Activated CD4-positive, CD25-positive, alpha-beta regulatory T cell (primary cell): ENCODE results near the gene CHST9.
"Not testable (repeated sequence)": the region's sequence is repeated elsewhere in the genome, so short reads cannot be mapped to it uniquely, and the experiment has no call there.

Experiments used
- DNase-seq, 4 experiments: peaks; one replicate each; lab custom pipeline; 2025; lab: John Stamatoyannopoulos, UW

CHST9 gene

GRCh38 chr18:27007880-27008279 is 177.2 kb downstream of the CHST9 start:
- no peak for DNase-seq

- no peak for DNase-seq
Measured at GRCh38 chr18:27005589-27005988, 179.5 kb downstream of the CHST9 start.

GRCh38 chr18:27004056-27004829 is 180.9 kb downstream of the CHST9 start:
- DNase-seq: no peak

GRCh38 chr18:26999797-27000196 is 185.3 kb downstream of the CHST9 start:
- no peak for DNase-seq

- DNase-seq: no peak
Measured at GRCh38 chr18:26993568-26993967, 191.5 kb downstream of the CHST9 start.

- no peak for DNase-seq
Measured at GRCh38 chr18:26992926-26993325, 192.2 kb downstream of the CHST9 start.

GRCh38 chr18:26989842-26990241 is 195.3 kb downstream of the CHST9 start:
- DNase-seq: no peak

GRCh38 chr18:26981360-26982082 is 203.6 kb downstream of the CHST9 start:
- DNase-seq: no peak

GRCh38 chr18:26978812-26979341 is 206.2 kb downstream of the CHST9 start:
- no peak for DNase-seq

- no peak for DNase-seq
Measured at GRCh38 chr18:26977781-26978180, 207.3 kb downstream of the CHST9 start.

GRCh38 chr18:26976206-26976605 is 208.9 kb downstream of the CHST9 start:
- DNase-seq: no peak

- not testable (repeated sequence) for DNase-seq
Measured at GRCh38 chr18:26972549-26972948, 212.6 kb downstream of the CHST9 start.

- DNase-seq: no peak
Measured at GRCh38 chr18:26971409-26971808, 213.7 kb downstream of the CHST9 start.

- no peak for DNase-seq
Measured at GRCh38 chr18:26970637-26971036, 214.5 kb downstream of the CHST9 start.

- DNase-seq: no peak
Measured at GRCh38 chr18:26965206-26965605, 219.9 kb downstream of the CHST9 start.

GRCh38 chr18:26963292-26963691 is 221.8 kb downstream of the CHST9 start:
- DNase-seq: no peak

- no peak for DNase-seq
Measured at GRCh38 chr18:26961839-26962238, 223.3 kb downstream of the CHST9 start.

GRCh38 chr18:26960911-26961310 is 224.2 kb downstream of the CHST9 start:
- no peak for DNase-seq

- DNase-seq: no peak
Measured at GRCh38 chr18:26956863-26957262, 228.2 kb downstream of the CHST9 start.

- no peak for DNase-seq
Measured at GRCh38 chr18:26948703-26949102, 236.4 kb downstream of the CHST9 start.

- no peak for DNase-seq
Measured at GRCh38 chr18:26943906-26944305, 241.2 kb downstream of the CHST9 start.

GRCh38 chr18:26941584-26941983 is 243.5 kb downstream of the CHST9 start:
- DNase-seq: no peak

GRCh38 chr18:26940744-26941398 is 244.2 kb downstream of the CHST9 start:
- no peak for DNase-seq
